ENCODE results near the gene FBXL3. TPM values are rescaled to one million over a fixed set of nuclear protein-coding genes. Genes with fewer than 3 reads are reported as not detected.

FBXL3 gene
- total and polyA plus RNA-seq, 2 donors (not counting 1 experiment from before 2014, with no cell fraction given) = 20.5 to 78.0 TPM

GRCh38 chr13:76958841-76959432, 68.0 kb downstream of the FBXL3 start:
- Mint-ChIP-seq H3K4me3 (no peak overlapping the region), H3K27ac (no peak overlapping the region), H3K9me3 (ENCODE audit: insufficient read depth) (peaks cover 12% of the 10 kb centered on the region), H3K27me3 (peaks cover 5% of the 10 kb centered on the region), H3K4me1 (no peaks in the 10 kb centered on the region)
- whole genome bisulfite sequencing (ENCODE audit: insufficient coverage) = 100% methylated on average over 1 of the region's 4 CpGs
- CTCF ChIA-PET = no interaction called here
- intact Hi-C loops (cut with micrococcal nuclease) = no loop called here
- Histone ChIP-seq H3K4me2 (replicated peaks; ENCODE audit: low read depth, low read length, poor library complexity, severe bottlenecking) (no peak overlapping the region), H4K20me1 (ENCODE audit: control insufficient read depth, insufficient read depth, low read length, poor library complexity, severe bottlenecking) (no peaks in the 10 kb centered on the region), H3K9me3 (ENCODE audit: control extremely low read depth in 1 of 3, control insufficient read depth in 2 of 3, insufficient read depth in 1 of 3, low read length in 2 of 3) (peaks cover 0 to 27% (median 9%) of the 10 kb centered on the region in 3 donors), H3K27me3 (replicated peaks in 1 of 4; ENCODE audit: control extremely low read depth in 1 of 4, control insufficient read depth in 3 of 4, insufficient read depth in 4 of 4, low read length in 3 of 4) (peaks cover 0 to 8% (median 0%) of the 10 kb centered on the region in 4 experiments), H3K36me3 (replicated peaks in 1 of 2; ENCODE audit: control extremely low read depth in 1 of 2, control insufficient read depth in 1 of 2, extremely low read depth in 1 of 2, insufficient read depth in 2 of 2, low read length in 1 of 2) (no peaks in the 10 kb centered on the region), H3K79me2 (ENCODE audit: control insufficient read depth, insufficient read depth, low read length) (no peaks in the 10 kb centered on the region), H3K9ac (ENCODE audit: low read length) (no peak overlapping the region), H2AFZ (ENCODE audit: insufficient read depth, low read depth, low read length, poor library complexity, severe bottlenecking) (no peak overlapping the region), H3K27ac (ENCODE audit: low read length in 2 of 2) (no peak overlapping the region), H3K4me3 (ENCODE audit: control extremely low read depth in 1 of 5, extremely low read depth in 1 of 5, insufficient read depth in 1 of 5, low read depth in 2 of 5, low read length in 4 of 5) (no peak overlapping the region), H3K4me1 (ENCODE audit: control insufficient read depth in 2 of 2, insufficient read depth in 2 of 2, low read length in 2 of 2) (no peaks in the 10 kb centered on the region)
- no peak for DNase-seq
- POLR2A ChIA-PET = no interaction called here
- TF ChIP-seq EZH2 (IDR thresholded peaks at IDR 0.05; ENCODE audit: borderline replicate concordance, insufficient read depth, low read depth, low read length, poor library complexity, severe bottlenecking) (no peak), CTCF (IDR thresholded peaks at IDR 0.05) (no peak)
- no peak for ATAC-seq (ENCODE audit: low read depth)

GRCh38 chr13:76955661-76956060, 71.3 kb downstream of the FBXL3 start:
- DNase-seq (no peak), ATAC-seq (ENCODE audit: low read depth) (no peak)
- peaks cover 0 to 23% (median 9%) of the 10 kb centered on the region in 3 donors for H3K9me3 ChIP-seq (ENCODE audit: control extremely low read depth in 1 of 3, control insufficient read depth in 2 of 3, insufficient read depth in 1 of 3, low read length in 2 of 3)
- H4K20me1 ChIP-seq (ENCODE audit: control insufficient read depth, insufficient read depth, low read length, poor library complexity, severe bottlenecking) = no peaks in the 10 kb centered on the region
- Mint-ChIP-seq H3K27ac (no peak overlapping the region), H3K4me3 (no peak overlapping the region), H3K9me3 (ENCODE audit: insufficient read depth) (peaks cover 8% of the 10 kb centered on the region), H3K4me1 (no peaks in the 10 kb centered on the region), H3K27me3 (peaks cover 23% of the 10 kb centered on the region)
- peaks cover 0 to 6% (median 0%) of the 10 kb centered on the region in 4 experiments for H3K27me3 ChIP-seq (replicated peaks in 1 of 4; ENCODE audit: control extremely low read depth in 1 of 4, control insufficient read depth in 3 of 4, insufficient read depth in 4 of 4, low read length in 3 of 4)
- intact Hi-C loops (cut with micrococcal nuclease) = no loop called here
- no peaks in the 10 kb centered on the region for H3K79me2 ChIP-seq (ENCODE audit: control insufficient read depth, insufficient read depth, low read length)
- no peak overlapping the region for H3K4me2 ChIP-seq (replicated peaks; ENCODE audit: low read depth, low read length, poor library complexity, severe bottlenecking)
- no peaks in the 10 kb centered on the region for H3K4me1 ChIP-seq (ENCODE audit: control insufficient read depth in 2 of 2, insufficient read depth in 2 of 2, low read length in 2 of 2)
- WGBS (ENCODE audit: insufficient coverage) = 83% methylated on average over 2 of the region's 5 CpGs
- ChIA-PET POLR2A (no interaction called here), CTCF (interaction anchor here (0.9 kb wide), 1 partner anchor 25 kb away, joined by 3 read pairs; no protein-coding TSS in a partner anchor)
- no peaks in the 10 kb centered on the region for H3K36me3 ChIP-seq (replicated peaks in 1 of 2; ENCODE audit: control extremely low read depth in 1 of 2, control insufficient read depth in 1 of 2, extremely low read depth in 1 of 2, insufficient read depth in 2 of 2, low read length in 1 of 2)
- H2AFZ ChIP-seq (ENCODE audit: insufficient read depth, low read depth, low read length, poor library complexity, severe bottlenecking) = no peak overlapping the region
- no peak for TF ChIP-seq CTCF (IDR thresholded peaks at IDR 0.05)
- TF ChIP-seq EZH2 (IDR thresholded peaks at IDR 0.05; ENCODE audit: borderline replicate concordance, insufficient read depth, low read depth, low read length, poor library complexity, severe bottlenecking) = no peak
- no peak overlapping the region for H3K27ac ChIP-seq (ENCODE audit: low read length in 2 of 2)
- no peak overlapping the region for H3K9ac ChIP-seq (ENCODE audit: low read length)
- no peak overlapping the region for H3K4me3 ChIP-seq (ENCODE audit: control extremely low read depth in 1 of 5, extremely low read depth in 1 of 5, insufficient read depth in 1 of 5, low read depth in 2 of 5, low read length in 4 of 5)

Data from B cell (primary cell).